Neural crest cell (in vitro differentiated cells): ENCODE measurements around the gene JUNB. TPM values are rescaled to one million over a fixed set of nuclear protein-coding genes. Genes with fewer than 3 reads are reported as not detected.

Experiments used
- DNase-seq: peaks from one replicate; pipeline ENCODE4 v3.0.0; 2021; ENCODE audit warnings: low read depth, mixed read lengths, low spot score
- H3K27ac Mint-ChIP-seq: one replicate; pipeline ENCODE4 v1.8.0; 2021; ENCODE audit warnings: mild to moderate bottlenecking, mixed read lengths; ENCODE audit not compliant: unreplicated experiment
- H3K27me3 Mint-ChIP-seq: 2 replicates; pipeline ENCODE4 v1.8.0; 2021; ENCODE audit warnings: low read depth, mild to moderate bottlenecking, mixed read lengths
- H3K36me3 Mint-ChIP-seq: 2 replicates; pipeline ENCODE4 v1.8.0; 2021; ENCODE audit warnings: low read depth, mild to moderate bottlenecking, mixed read lengths
- H3K4me1 Mint-ChIP-seq: 2 replicates; pipeline ENCODE4 v1.8.0; 2021; ENCODE audit warnings: mixed read lengths
- H3K4me3 Mint-ChIP-seq: one replicate; pipeline ENCODE4 v1.8.0; 2021; ENCODE audit warnings: mild to moderate bottlenecking, mixed read lengths
- H3K9me3 Mint-ChIP-seq: 2 replicates; pipeline ENCODE4 v1.8.0; 2021; ENCODE audit warnings: mixed read lengths
- total RNA-seq: library from RNA; stranded (reverse); gene quantifications from 2 replicates; pipeline ENCODE4 v1.2.1, GENCODE V29; 2021
- TF ChIP-seq, protein P1 (sequence below): fragments of 200-600 bp; sonication (generic); conservative IDR thresholded peaks from 2 replicates; pipeline ENCODE4 v1.5.0; 2021; ENCODE audit warnings: antibody characterized with exemption, mild to moderate bottlenecking

JUNB gene
- total RNA-seq, 1 donor from 2014 or later = 9.6 TPM

- Mint-ChIP-seq H3K36me3 (no peaks in the 10 kb centered on the region), H3K27ac (no peak overlapping the region), H3K9me3 (no peaks in the 10 kb centered on the region), H3K27me3 (peaks cover 89% of the 10 kb centered on the region), H3K4me3 (peak overlapping the region; percentile 51), H3K4me1 (peaks cover 33% of the 10 kb centered on the region)
- DNase-seq = peak; percentile 29
- TF ChIP-seq, protein P1, sequence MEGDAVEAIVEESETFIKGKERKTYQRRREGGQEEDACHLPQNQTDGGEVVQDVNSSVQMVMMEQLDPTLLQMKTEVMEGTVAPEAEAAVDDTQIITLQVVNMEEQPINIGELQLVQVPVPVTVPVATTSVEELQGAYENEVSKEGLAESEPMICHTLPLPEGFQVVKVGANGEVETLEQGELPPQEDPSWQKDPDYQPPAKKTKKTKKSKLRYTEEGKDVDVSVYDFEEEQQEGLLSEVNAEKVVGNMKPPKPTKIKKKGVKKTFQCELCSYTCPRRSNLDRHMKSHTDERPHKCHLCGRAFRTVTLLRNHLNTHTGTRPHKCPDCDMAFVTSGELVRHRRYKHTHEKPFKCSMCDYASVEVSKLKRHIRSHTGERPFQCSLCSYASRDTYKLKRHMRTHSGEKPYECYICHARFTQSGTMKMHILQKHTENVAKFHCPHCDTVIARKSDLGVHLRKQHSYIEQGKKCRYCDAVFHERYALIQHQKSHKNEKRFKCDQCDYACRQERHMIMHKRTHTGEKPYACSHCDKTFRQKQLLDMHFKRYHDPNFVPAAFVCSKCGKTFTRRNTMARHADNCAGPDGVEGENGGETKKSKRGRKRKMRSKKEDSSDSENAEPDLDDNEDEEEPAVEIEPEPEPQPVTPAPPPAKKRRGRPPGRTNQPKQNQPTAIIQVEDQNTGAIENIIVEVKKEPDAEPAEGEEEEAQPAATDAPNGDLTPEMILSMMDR = no peak
Measured at GRCh38 chr19:12834976-12835757, 43.9 kb downstream of the JUNB start.

- Mint-ChIP-seq H3K27me3 (peaks cover 89% of the 10 kb centered on the region), H3K4me3 (peak overlapping the region; percentile 87)
Measured at GRCh38 chr19:12836529-12836863, 45.2 kb downstream of the JUNB start.

DNA sequence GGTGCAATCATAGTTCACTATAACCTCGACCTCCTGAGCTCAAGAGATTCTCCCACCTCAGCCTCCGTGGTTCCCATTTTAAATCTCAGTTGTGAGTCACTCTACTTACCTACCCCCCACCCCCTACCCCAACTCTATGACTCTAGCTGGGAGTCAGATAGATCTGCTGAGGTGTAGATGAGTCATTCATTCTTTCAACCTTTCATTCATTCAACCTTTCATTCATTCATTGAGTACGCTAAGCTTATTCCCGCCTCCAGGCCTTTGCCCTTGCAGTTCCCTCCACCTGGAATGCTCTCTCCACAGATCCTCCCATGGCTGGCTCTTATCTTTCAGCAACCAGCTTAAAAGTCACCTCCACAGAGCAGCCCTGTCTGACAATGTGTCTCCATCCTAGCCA, 45.9 kb downstream of the JUNB start:
- no peak overlapping the region for H3K27ac Mint-ChIP-seq
- no peaks in the 10 kb centered on the region for H3K36me3 Mint-ChIP-seq
- peaks cover 88% of the 10 kb centered on the region for H3K27me3 Mint-ChIP-seq
- no peak for DNase-seq
- no peaks in the 10 kb centered on the region for H3K9me3 Mint-ChIP-seq
- peak overlapping the region; percentile 79 for H3K4me3 Mint-ChIP-seq
- H3K4me1 Mint-ChIP-seq = peaks cover 52% of the 10 kb centered on the region
- TF ChIP-seq, protein P1 = no peak

More at GRCh38 chr19:12836529-12836863, 45.2 kb downstream of the JUNB start:
- Mint-ChIP-seq H3K36me3 (no peaks in the 10 kb centered on the region), H3K9me3 (no peaks in the 10 kb centered on the region), H3K4me1 (peaks cover 46% of the 10 kb centered on the region), H3K27ac (no peak overlapping the region)
- no peak for DNase-seq
- TF ChIP-seq, protein P1 = no peak

- no peaks in the 10 kb centered on the region for H3K9me3 Mint-ChIP-seq
Measured at GRCh38 chr19:12838182-12838885, 47.0 kb downstream of the JUNB start, which contains the start of gene MAST1. Gene MAST1 (plus strand): TSS chr19:12838515. CDS start chr19:12838573, 58 bp downstream.

More at GRCh38 chr19:12838182-12838885, 47.0 kb downstream of the JUNB start, which contains the start of gene MAST1:
- peaks cover 44% of the 10 kb centered on the region for H3K4me1 Mint-ChIP-seq
- peak within 1 kb of the TSS; percentile 15 for H3K27ac Mint-ChIP-seq
- no peaks in the 10 kb centered on the region for H3K36me3 Mint-ChIP-seq
- peak; percentile 54 for DNase-seq
- TF ChIP-seq, protein P1 = peak; percentile 75
- H3K27me3 Mint-ChIP-seq = peaks cover 82% of the 10 kb centered on the region
- peak within 1 kb of the TSS; percentile 82 for H3K4me3 Mint-ChIP-seq
